GM19099 (cell line): Measurements from ENCODE around the gene ZBTB7A.

Experiments used
- POLR2A ChIP-seq: IDR thresholded peaks from 3 replicates; pipeline ENCODE4 v1.6.1; 2011; ENCODE audit warnings: low read depth; ENCODE audit not compliant: insufficient read length; ENCODE audit errors: extremely low read depth

Gene ZBTB7A

GRCh38 chr19:4054441-4055208 is 12.1 kb downstream of the ZBTB7A start:
- no peak for TF ChIP-seq POLR2A

- TF ChIP-seq POLR2A, result no peak
These were observed 13.0 kb downstream of the ZBTB7A start for GRCh38 chr19:4053423-4054324.

DNA sequence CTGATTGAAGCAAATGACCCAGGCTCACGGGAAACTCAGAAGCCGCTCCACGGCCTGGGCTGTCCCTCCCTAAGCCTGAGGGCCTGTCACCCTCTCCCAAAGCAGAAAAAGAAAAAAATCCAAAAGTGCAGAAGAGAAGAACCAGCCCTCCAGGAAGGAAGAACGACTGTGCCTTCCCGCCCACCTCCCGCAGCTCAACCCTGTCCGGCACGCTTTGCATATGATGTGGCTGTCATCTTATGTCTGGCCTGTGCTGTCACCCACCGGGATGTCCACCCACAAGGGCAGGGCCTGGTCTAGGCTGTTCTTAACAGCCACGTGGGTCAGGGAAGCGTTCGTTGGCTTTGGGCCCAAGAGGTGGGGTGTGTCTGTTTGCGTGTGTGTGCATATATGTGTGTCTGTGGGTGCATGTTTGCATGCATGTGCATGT is 13.7 kb downstream of the ZBTB7A start:
- no peak for TF ChIP-seq POLR2A

GRCh38 chr19:4052114-4052992 is 14.3 kb downstream of the ZBTB7A start:
- no peak for TF ChIP-seq POLR2A

GRCh38 chr19:4051175-4052101 is 15.3 kb downstream of the ZBTB7A start:
- no peak for TF ChIP-seq POLR2A

GRCh38 chr19:4049432-4049831 is 17.3 kb downstream of the ZBTB7A start:
- TF ChIP-seq POLR2A, result no peak

GRCh38 chr19:4046946-4047683 is 19.6 kb downstream of the ZBTB7A start:
- TF ChIP-seq POLR2A, result no peak

- no peak for TF ChIP-seq POLR2A
These were observed 20.4 kb downstream of the ZBTB7A start for GRCh38 chr19:4046362-4046691.

DNA sequence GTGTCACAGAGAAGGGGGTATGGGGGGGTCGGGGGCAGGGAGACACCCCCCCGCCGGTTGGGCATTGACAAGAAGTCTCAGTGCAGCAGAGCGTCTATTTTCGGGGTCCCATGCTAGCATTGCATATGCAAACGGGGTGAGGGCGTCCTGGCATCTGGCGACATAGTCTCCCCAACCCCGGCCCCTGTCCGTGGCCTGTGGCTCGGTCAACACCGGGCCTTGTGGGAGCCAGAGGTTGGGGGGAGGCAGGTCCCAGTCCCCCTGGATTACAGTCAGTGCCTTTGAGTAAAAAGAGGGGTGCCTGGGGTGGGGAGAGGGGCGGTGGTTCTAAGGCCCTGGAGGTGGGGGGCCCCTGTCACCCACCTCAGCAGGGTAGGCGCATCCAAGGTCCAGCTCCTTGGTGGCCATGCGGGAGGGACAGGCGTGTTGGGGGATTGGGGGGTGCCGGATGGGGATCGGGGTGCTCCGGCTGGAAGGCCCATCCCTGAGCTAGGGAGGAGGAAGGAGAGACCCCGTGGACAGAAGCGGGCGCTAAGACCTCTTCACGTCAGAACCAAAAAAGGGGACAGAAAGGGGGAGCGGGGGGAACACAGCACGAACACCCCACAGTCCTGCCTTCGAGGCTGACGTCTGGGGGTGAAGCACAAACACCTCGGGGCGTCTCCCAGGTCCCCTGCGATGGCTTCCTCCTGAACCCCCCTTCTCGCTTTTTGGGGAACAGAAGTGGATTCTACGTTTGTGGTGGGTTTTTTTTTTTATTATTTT is 20.9 kb downstream of the ZBTB7A start:
- no peak for TF ChIP-seq POLR2A

DNA sequence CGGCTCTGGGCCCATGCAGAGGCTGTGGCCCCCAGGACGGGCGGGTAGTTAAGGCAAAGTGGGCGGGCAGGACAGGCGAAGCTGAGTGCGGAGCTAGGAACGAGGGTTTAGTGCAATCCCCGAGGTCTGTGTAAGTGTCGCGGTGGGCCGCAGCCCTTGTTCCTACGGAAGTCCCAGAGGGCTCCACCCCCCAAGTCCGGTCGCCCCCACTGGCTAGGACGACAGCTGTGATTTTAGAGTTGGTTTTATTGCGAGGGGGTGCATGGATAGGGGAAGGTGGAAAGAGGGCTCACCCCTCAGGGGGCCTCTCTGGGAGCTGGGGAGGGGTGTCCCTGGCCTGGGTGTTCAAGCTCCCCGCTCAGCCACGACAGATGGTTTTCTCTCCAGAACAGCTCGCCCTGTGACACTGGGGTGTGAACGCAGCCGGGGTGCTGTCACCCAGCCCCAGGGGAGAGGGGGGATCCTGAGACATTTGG is 21.7 kb downstream of the ZBTB7A start:
- no peak for TF ChIP-seq POLR2A

GRCh38 chr19:4043966-4044715 is 22.6 kb downstream of the ZBTB7A start:
- TF ChIP-seq POLR2A, result no peak

DNA sequence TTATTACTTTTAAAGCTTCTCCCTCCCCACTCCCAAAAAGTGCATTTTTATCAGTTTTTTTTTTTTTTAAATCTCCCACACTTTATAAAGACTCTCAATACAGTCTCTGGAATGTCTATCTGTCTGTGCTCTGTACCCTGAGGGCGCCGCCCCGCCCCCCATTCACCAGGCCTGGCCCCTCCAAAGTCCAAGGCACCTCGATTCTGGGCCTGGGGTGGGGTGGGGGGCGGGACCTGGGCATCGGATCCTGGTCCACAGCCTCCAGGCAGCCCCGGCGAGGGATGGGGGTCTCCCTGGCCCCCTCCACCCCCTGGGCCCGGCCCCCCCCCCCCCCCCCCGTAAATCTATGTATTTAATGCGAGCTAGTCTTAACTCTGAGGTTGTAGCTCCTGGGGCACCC is 23.3 kb downstream of the ZBTB7A start:
- TF ChIP-seq POLR2A, result no peak
